ENCODE results near the gene PTPRN2. TPM values are rescaled to one million over a fixed set of nuclear protein-coding genes. Genes with fewer than 3 reads are reported as not detected.

Gene PTPRN2
- total and polyA plus RNA-seq, 2 donors (not counting 3 experiments of a cell fraction or from before 2014, with no cell fraction given) = 0.62 to 0.88 TPM

DNA sequence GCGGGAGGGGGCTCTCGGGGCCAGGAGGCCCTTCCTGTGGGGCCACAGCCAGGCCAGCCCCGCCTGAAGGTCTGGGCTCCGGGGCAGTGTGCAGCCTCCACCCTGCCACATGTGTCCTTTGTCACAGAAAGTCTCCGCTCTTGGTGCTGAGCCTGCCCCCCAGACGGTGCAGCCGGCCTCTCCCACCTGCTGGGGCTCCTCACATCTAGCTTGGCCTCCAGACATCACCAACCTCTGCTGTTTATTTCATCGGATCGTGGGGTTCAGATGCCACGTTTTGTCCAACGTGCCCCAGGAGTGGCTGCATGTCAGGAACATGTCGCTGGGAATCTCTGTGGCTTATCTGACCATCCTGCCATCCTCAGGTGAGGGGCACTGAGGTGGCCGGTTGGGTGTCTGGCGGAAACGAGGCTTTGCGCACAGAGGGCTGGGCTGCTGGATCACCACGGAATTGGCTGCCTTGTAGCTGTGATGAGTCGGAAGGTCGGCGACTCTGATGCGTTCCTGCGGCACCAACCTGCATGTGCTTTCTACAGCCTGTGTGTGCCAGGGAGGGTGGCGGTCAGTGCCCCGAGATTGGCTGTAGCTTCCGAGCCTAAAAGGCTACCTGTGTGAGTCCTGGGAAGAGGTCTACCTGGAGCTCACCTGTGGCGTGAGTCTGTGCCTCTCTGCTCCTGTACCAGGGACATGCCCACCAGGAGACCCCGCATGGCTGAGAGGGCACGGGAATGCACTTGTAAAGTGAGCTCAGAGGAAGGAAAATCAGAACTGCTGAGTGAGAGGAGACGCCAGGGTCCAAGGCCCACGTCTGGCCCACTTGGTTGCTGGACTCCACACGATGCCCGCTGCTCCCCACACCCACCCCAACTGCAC, 934.4 kb downstream of the PTPRN2 start:
- Histone ChIP-seq H3K4me2 (ENCODE audit: insufficient read depth, low read length) (no peak overlapping the region), H3K27ac (ENCODE audit: insufficient read depth, low read depth, low read length) (no peak overlapping the region), H3K9me3 (replicated peaks; ENCODE audit: control insufficient read depth, insufficient read depth, low read length) (peaks cover 2% of the 10 kb centered on the region), H3K4me3 (replicated peaks in 1 of 3; ENCODE audit: insufficient read depth in 1 of 3, low read depth in 1 of 3, low read length in 3 of 3) (no peak overlapping the region), H3K4me1 (ENCODE audit: control insufficient read depth, extremely low read depth, insufficient read depth, low read length) (no peaks in the 10 kb centered on the region), H4K20me1 (replicated peaks; ENCODE audit: control insufficient read depth, extremely low read depth, insufficient read depth, low read length) (no peaks in the 10 kb centered on the region), H3K27me3 (ENCODE audit: control insufficient read depth in 2 of 2, insufficient read depth in 2 of 2, low read length in 2 of 2) (no peaks in the 10 kb centered on the region), H3K36me3 (ENCODE audit: control insufficient read depth in 2 of 2, extremely low read depth in 1 of 2, insufficient read depth in 2 of 2, low read length in 2 of 2) (no peaks in the 10 kb centered on the region), H2AFZ (ENCODE audit: low read depth, low read length) (no peak overlapping the region), H3K9ac (replicated peaks; ENCODE audit: extremely low read depth, insufficient read depth, low read length) (no peak overlapping the region), H3K9me1 (replicated peaks; ENCODE audit: control insufficient read depth, extremely low read depth, insufficient read depth, low read length) (no peaks in the 10 kb centered on the region), H3K79me2 (ENCODE audit: control insufficient read depth, insufficient read depth, low read length) (no peaks in the 10 kb centered on the region)
- FAIRE-seq (no peak), DNase-seq (ENCODE audit: low read depth, low spot score) (no peak)
- dilution Hi-C loops (cut with MboI; ENCODE audit: extremely low pct_ligation_motif_present, low sequenced_read_pairs) = no loop called here
- POLR2A ChIA-PET = no interaction called here
- TF ChIP-seq MYC (IDR thresholded peaks at IDR 0.05; ENCODE audit: low read depth, low read length) (no peak), GATA2 (IDR thresholded peaks at IDR 0.05; ENCODE audit: insufficient read depth, insufficient read length, low read depth, low read length) (no peak), POLR2AphosphoS5 (IDR thresholded peaks at IDR 0.05; ENCODE audit: insufficient read depth, low read depth, low read length) (no peak), EZH2 (IDR thresholded peaks at IDR 0.05; ENCODE audit: borderline replicate concordance, low read depth, low read length, severe bottlenecking) (no peak)
- TF ChIP-seq, protein P1, sequence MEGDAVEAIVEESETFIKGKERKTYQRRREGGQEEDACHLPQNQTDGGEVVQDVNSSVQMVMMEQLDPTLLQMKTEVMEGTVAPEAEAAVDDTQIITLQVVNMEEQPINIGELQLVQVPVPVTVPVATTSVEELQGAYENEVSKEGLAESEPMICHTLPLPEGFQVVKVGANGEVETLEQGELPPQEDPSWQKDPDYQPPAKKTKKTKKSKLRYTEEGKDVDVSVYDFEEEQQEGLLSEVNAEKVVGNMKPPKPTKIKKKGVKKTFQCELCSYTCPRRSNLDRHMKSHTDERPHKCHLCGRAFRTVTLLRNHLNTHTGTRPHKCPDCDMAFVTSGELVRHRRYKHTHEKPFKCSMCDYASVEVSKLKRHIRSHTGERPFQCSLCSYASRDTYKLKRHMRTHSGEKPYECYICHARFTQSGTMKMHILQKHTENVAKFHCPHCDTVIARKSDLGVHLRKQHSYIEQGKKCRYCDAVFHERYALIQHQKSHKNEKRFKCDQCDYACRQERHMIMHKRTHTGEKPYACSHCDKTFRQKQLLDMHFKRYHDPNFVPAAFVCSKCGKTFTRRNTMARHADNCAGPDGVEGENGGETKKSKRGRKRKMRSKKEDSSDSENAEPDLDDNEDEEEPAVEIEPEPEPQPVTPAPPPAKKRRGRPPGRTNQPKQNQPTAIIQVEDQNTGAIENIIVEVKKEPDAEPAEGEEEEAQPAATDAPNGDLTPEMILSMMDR (IDR thresholded peaks at IDR 0.05; ENCODE audit: extremely low read depth in 1 of 2, insufficient read depth in 1 of 2, low read depth in 1 of 2, low read length in 2 of 2) = no peak
- intact Hi-C loops (cut with micrococcal nuclease) = no loop called here
- CTCF ChIA-PET = no interaction called here
- BruUV-seq (replicated peaks) = no TSS peak

Data from endothelial cell of umbilical vein (primary cell).